ENCODE results near the gene TEX13C.
A peak's percentile ranks its signal among the peaks of the same experiment; 100 is the strongest.
"Not testable (repeated sequence)": the region's sequence is repeated elsewhere in the genome, so short reads cannot be mapped to it uniquely, and the experiment has no call there.

The TEX13C gene

DNA sequence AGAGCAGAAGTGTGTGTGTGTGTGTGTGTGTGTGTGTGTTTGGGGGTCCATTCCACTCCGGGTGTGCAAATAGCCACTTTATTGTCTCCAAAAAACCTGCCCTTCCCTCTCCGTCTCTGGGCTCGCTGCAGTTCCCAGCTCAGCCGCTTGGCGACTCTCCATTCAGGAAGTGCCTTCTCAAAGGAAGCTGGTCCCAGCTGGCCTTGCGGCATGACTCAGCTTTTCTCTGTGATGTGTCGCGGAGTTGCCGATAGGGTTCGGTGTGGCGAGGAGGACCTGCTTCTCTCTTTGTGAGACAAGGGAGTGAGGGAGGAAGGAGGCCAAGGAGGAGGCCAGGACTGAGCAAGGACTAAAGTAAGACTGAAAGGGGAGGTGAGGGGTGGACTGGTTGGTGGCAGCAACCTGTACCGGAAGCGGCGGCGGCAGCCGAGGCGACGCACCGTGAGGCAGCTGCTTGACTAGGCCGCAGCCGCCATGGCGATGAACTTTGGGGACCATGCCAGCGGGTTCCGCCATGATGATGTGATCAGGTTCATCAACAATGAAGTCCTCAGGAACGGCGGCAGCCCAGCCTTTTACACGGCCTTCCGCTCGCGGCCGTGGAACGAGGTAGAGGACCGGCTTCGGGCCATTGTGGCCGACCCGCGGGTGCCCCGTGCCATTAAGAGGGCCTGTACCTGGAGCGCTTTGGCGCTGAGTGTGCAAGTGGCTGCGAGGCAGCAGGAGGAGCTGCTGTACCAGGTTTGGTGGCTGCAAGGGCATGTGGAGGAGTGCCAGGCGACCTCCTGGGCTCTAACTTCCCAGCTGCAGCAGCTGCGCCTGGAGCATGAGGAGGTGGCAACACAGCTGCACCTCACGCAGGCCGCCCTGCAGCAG, at the start of gene TEX13C:
Gene TEX13C, plus strand, starts transcription at position 226 of the 876 bp plus-strand sequence. Its CDS starts 249 bp downstream, at position 475.
- DNase-seq: no peak

DNA sequence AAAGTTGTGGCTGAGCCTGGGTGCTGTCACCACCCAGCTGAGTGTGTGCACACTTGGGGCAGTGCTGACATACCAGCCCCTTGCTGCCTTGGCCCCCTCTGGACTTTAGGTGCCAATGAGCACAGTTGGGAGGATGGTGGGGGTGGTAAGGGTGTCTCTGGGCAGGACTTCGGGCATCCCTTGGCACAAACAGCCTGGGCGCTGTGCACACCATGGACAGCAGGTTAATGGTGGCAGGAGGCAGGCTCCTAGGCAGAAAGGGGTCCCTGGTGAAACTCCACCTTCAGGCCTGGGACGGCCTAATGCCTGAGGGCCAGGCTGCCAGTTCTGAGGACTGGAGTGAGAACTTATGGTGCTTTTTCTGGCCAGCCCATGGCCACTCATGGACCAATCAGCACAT, 32.4 kb upstream of the TEX13C start:
- no peak for DNase-seq

DNA sequence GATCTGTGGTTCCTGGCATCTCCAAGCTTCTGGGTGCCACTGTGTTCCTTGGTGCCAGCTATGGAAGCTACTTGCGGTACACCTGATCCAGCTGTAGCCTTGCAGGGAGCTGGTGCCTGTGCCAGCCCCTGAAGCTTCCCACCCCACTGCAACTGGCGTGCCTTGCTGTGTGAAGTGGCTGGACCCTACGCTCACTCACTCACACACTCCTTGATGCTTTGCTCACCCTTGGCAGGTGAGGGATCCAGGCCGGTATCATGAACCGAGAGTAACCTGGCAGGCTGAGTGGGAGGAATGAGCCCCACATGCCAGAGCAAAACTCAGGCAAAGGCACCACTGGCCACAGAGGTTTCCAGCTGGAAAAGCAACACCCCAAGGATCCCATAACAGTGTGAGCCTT, 31.3 kb upstream of the TEX13C start:
- no peak for DNase-seq

DNA sequence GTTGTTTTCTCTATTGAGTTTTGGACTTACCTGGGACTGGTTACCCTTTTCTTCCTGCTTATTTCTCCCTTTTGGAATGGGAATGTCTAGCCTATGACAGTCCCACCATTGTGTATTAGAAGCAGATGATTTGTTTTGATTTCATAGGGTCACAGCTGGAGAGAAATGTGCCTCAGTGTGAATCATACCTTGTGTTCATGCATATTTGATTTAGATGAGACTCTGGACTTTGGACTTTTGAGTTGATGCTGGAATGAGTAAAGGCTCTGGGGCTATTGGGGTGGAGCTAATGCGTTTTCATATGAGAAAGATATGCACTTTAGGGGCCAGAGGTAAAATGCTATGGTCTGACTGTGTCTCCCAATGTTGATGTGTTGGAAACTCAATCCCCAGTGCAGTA, 30.5 kb upstream of the TEX13C start:
- no peak for DNase-seq

DNA sequence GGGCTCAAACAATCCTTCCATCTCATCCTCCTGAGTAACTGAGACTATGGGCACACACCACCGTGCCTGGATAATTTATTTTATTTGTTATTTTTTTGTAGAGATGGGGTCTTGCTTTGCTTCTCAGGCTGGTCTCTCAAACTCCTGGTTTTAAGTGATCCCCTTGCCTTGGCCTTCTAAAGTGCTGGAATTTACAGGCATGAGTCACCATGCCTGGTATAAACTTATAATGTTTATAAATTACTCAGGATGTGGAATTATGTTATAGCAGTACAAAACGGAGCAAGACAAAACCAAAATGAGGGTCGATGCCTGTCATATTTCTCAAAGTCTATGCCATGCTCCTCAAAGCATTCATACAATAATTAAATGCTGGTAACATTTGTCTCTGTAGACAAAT, 29.8 kb upstream of the TEX13C start:
- no peak for DNase-seq

DNA sequence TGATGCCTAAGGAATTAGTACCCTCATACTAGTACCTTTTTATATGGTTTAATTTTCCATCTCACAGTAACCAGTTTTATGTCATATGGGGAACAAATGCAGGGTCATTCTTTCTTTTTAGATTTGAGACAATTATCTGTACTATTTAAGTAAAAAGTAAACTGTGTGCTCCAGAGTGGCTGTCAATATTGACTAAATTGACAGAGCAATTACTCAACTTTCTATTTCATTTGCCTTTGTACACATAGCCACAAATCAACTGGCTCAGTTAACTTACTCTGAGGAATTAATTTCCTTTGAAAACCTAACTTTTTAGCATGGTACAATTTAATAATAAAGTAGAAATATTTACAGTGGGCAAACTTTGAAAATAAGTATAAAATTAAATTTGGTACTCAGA, 28.5 kb upstream of the TEX13C start:
- DNase-seq: no peak

DNA sequence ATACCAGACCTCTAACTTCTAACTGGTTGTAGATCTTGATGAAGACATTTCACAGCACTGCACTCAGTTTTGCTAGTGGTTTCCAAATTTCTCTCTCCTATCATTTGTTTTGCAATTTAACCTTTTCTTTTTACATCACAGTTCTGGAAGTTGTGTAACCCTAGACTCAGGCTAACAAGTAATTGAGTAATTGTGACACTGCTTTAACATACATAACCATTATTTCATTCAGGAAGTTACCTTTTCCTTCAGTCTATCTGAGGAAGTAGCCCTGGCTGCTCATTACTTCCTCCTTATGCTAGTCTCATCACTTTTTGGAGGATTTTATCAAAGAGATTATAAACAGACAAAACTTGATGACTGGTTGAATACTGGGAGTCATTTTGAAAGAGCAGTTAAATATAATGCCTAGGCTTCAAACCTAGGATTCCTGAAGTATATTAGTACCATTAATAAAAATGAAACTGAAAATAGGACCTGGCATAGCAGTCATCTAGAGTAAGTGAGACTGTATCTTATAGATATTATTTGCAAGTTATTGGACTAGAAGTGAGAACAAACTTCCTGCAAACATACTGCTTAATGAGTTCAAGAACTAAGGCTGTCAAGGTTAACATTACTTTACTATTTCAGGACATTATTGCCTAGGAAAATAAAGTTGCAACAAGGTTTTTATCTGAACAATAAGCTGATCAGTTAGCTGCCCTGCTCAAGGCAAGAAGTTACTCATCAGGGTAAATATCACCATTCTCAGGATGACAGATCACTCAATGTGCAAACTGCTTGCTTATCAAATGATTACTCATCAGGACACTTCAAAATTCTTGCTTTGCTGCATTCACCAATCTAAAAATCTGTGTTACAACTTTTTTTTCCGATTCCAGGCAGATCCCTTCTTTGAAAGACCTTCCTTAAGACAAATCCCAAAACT, 25.6 kb upstream of the TEX13C start:
- peak; percentile 84 for DNase-seq

DNA sequence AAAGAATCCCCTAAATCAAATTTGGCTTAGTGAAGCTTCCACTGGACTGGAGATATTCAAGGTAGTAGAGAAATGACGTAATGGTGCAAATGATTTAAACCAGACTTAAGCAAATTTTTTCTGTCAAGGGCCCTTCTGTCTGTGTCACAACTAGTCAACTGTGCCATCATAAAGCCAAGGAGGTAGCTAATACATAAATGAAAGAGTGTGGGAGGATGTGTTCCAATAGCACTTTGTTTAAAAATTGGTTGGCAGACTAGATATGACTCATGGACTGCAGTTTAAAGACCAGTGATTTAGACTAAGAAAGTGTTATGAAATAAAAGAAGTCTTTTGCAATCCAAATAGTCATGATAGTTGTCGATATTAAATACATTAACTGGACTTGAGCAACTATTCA, 24.3 kb upstream of the TEX13C start:
- DNase-seq: peak; percentile 82

DNA sequence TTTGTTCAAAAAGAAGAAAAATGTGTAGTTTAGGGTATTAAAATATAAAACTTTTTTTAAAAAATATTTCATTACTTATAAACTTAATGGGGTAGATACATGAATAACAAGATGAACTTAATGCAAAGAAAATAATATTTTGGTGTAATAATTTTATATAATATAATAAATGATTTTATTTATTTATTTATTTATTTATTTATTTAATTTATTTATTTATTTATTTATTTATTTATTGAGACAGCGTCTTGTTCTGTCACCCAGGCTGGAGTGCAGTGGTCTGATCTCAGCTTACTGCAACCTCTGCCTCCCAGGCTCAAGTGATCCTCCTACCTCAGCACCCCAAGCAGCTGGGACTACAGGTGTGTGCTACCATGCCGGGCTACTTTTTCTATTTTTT, 20.8 kb upstream of the TEX13C start:
- no peak for DNase-seq

DNA sequence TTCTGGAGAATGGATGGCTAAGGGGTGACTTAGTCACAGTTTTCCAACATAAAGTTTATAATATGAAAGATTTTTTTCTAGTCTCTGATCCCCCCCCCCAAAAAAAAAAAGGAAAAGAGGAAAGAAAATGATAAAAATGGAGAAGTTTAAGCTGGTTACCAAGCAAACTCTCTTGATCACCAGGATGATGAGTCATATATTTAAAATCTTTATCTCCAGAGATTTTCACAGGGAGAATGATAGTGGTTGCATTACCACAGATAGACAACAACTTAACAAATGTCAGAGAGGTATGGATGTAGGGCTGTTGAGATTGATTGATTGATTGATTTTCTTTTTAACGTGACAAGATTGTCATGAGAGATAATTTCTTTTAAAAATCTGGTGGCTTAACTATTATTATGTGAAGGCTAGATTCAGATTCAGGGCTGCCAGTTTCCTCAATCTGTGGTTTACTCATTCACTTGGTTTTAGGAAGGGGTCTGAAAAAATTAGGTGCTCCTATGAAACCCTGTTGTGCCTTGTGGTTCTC, 13.3 kb upstream of the TEX13C start:
- DNase-seq: no peak

DNA sequence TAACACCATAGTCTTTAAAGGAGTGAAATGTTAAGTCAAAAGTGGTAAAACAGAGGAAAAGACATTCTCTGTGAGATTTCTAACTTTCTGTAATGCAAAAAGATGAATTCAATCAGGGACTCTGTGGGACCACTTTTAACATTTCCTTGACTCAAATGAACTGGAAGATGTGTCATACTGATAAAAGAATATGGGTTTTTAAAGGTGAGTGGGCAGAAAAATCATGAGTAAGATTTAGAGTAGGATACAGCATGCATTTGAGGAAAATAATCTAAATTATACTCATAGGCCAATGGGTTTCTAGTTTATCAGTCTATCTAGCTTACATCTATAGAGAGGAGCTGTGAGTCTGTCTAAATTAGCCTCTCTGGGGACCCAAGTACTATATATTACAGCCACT, 11.0 kb upstream of the TEX13C start:
- DNase-seq: no peak

DNA sequence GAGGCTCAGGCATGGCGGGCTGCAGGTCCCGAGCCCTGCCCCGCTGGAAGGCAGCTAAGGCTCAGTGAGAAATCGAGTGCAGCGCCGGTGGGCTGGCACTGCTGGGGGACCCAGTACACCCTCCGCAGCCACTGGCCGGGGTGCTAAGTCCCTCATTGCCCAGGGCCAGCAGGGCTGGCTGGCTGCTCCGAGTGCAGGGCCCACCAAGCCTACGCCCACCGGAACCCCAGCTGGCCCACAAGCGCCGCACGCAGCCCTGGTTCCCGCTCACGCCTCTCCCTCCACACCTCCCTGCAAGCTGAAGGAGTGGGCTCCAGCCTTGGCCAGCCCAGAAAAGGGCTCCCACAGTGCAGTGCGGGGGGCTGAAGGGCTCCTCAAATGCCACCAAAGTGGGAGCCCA, 505 bp upstream of the TEX13C start:
- not testable (repeated sequence) for DNase-seq

DNA sequence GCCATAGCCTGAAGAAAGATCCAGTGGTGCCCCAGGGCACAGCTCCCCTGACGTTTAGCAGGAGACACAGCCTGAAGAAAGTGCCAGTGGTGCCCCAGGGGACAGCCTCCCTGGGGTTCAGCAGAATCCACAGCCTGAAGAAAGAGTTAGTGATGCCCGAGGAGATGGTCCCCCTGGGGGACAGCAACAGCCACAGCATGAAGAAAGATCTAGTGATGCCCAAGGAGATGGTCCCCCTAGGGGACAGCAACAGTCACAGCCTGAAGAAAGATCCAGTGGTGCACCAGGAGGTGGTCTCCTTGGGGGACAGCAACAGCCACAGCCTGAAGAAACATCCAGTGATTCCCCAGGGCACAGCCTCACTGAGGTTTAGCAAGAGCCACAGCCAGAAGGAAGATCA, 2.8 kb downstream of the TEX13C start:
- DNase-seq: no peak

DNA sequence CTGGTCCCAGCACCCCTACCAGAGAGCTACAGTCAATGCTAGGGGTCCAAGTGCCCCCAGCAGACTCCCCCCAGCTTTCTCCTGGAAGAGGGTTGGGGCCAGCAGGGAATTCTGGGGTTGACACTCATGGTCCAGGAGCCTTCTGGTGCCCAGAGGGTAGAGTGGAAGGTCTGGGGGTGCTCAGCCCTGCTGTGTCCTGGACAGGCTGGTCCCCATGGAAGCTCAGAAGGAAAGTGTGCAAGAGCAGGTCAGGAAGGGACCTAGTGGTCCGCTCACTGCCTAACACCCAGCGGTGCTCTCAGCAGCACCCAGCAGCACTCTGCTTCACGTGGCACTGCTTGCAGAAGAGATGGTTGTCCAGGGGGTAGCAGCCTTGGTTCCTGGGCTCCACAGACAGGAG, 6.9 kb downstream of the TEX13C start:
- no peak for DNase-seq

DNA sequence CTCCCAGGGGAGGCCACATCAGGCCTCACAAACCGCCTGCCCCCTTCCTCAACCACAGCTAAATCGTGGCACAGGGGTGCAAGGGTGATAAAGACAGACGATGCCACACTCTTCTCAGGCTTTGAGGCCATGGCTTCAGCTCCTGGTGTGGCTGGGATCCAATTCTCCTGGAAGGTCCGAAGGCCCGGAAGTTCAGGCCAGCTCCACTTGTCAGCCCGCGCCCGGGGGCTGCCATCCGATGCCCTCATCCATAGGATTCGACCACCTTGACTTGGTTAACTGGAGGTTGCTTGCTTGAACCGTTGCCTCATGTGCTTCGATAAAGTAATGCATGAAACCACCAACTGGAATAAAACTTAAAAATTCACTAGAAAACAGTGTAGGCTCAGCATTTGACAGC, 8.2 kb downstream of the TEX13C start:
- no peak for DNase-seq

DNA sequence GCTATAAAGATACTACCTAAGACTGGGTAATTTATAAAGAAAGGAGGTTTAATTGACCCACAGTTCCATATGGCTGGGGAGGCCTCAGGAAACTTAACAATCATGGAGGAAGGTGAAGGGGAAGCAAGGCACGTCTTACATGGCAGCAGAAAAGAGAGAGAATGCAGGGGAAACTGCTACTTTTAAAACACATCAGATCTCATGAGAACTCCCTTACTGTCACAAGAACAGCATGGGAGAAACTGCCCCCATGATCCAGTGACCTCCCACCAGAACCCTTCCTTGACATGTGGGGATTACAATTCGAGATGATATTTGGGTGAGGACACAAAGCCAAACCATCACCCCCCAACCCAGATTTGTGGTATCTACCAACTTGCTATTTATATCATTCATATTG, 13.9 kb downstream of the TEX13C start:
- DNase-seq: no peak

DNA sequence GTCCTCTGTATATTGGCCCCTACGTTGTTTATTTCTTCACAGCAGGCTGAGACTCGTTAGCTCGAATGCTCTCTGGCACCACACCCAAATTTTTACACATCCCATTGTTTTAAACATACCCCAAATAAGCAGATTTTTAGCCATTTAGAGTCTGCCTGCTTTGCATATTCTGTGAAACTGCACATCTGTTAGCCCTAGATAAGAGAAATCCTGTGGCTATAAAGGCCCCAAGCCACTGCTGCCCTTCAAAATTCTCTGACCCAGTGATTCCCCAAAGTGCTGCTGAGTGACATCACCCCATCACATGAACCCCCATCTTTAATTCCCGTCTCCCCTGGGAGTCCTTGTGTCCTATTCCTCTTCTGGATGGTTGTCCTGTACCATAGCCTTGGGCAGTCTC, 20.8 kb downstream of the TEX13C start:
- no peak for DNase-seq

DNA sequence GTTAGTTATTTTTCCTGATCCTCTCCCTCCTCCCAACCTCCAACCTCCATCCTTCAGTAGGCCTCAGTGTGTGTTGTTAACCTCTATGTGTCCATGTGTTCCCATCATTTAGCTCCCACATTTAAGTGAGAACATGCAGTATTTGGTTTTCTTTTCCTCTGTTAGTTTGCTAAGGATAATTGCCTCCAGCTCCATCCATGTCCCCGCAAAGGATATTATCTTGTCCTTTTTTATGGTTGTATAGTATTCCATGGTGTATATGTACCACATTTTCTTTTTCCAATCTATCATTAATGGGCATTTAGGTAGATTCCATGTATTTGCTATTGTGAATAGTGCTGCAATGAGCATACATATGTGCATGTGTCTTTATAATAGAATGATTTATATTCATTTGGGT, 54.5 kb downstream of the TEX13C start:
- no peak for DNase-seq
